HG03025 (cell line): Measurements from ENCODE around the gene SORCS2.

Experiments used
- ATAC-seq: cut with Tn5 transposase; IDR thresholded peaks from one replicate; pipeline ENCODE4 v1.9.1; 2021; ENCODE audit warnings: mild to moderate bottlenecking, moderate library complexity; ENCODE audit not compliant: unreplicated experiment, low FRiP score

Gene SORCS2

DNA sequence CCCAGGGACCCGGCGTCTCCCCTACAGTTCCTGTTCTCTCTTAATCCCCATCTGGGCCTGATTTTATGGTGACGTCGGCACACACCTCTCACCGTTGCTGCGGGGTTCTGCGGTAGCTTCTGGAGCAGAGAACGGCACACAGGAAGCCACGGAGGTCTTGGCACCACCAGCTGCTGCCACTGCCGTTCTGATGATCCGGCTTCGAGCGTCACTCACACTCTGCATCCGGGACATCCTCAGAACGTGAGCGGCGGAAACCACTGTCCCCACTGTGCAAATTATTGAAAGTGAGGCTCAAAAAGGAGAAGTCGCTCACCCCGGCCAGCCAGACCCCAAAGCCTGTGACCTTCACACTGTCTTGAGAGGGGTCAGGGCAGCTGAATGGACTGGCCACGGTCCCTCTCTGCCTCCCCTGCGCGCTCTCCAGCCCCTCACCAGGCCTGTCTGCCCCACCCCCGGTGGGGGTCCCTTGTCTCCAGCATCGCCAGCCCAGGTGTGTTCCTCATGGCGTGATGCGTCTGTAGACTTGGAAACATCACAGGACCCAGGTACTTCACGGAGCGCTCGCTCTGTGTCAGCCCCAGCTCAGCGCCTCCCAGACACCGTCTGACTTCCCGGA, 546.2 kb downstream of the SORCS2 start:
- no peak for ATAC-seq

DNA sequence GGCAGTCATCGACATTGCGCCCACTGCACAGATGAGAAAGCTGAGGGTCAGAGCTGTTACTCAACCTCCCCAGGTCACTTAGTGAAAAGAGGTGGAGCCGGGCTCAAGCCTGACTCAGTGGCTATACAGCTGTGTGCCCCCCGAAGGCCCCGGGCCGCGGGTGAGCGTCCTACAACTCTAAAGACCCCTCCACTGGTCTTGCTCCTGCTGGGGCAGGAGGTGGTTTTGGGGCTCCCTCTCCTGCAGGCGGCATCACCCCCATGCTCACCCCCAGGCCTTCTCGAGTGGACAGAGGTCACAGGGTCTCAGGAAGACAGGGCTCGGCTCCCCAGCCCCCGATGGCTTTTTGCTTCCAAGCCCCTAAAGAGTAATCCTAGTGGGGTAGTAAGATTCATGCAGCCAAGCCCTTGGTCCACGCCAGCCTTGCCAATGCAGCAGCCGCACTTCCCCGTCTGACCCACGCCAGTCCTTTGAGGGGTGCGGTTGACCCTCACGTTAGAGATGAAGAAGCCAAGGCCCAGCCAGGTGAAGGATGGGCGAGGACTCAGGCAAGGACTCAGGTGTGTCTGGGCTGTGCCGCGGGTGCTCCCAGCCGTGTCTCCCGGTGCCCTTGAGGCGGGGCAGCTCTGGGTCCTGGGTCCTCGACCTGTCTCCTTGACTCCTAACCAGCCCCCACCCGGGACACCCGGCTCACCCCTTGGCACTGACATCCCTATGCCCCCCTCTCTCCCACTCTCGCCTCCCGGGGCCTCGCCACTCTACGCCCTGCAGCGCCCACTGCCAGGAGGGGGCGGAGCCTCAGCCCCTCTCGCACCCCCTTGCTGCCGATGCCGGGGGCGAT, 547.0 kb downstream of the SORCS2 start:
- ATAC-seq = no peak

DNA sequence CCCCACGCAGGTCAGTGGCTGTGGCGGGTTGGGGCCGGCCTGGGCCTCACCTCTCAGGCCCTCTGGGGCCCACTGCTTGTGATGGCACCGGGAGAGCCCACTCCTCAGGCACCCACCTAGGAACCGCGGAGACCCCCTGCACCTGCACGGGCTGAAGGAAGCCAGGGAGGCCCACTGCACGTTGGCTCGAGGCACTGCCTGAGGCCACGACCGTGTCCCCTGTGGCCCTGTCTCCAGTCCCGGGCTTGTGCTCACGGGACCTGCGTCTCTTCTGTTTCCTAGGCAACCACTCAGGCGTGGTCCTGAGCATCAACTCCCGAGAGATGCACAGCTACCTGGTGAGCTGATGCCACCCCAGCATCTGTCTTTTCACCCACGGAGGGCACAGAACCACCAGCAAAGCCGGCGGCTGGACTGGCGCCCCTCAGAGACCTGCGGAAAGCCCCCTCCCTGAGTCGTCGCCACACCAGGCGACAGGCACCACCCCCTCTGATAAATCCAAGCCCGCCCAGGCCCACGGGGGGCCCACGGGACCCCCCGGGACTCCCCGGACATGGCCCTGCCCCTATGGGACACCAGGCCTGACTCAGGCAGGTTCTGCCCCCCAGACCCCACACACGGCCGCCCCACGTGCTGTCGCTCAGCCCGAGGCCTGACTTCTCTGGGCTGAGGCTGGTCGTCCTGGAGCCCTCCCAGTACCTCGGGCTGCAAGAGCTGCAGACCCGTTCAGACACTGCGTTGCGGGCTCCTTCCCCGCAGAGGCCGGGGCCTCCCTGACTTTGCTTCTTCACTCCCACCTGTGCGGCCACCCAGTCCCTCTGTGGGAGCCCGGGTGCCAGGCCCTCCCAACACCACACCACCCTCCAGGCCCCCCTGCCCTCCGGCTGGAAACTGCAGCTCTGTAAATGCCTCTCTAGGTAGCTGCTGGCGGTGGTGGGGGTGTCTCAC, 547.9 kb downstream of the SORCS2 start:
- ATAC-seq = no peak

DNA sequence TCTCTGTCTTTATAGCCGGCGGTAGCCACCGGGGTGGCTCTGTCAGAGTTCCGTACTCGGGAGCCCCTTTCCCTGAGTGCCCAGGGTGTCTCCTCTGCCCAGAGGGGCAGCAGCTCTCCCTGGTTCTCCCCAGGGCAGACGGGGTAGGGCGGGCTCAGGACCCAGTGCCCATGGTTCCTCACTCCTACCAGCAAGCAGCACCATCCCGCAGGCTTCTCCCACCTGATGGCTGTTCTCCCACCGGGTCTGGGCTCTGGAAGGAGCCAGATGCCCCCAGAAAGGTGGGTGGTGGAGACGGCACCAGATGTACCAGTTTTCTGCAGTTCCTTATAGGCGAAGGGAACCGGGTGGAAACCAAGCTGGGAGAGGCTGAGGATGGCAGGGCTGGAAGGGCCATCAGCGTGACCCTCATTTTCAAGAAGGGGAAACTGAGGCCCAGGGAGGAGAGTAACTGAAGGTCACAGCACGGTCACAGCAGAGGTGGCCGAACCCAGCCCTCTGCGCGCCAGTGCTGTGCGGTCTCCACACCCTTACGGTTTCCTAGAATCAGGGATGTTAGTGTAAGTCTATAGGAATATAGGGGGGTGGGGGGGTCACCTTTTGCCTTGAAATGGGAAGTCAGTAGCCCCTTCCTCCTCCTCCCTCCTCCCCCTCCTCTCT, 548.7 kb downstream of the SORCS2 start:
- no peak for ATAC-seq

DNA sequence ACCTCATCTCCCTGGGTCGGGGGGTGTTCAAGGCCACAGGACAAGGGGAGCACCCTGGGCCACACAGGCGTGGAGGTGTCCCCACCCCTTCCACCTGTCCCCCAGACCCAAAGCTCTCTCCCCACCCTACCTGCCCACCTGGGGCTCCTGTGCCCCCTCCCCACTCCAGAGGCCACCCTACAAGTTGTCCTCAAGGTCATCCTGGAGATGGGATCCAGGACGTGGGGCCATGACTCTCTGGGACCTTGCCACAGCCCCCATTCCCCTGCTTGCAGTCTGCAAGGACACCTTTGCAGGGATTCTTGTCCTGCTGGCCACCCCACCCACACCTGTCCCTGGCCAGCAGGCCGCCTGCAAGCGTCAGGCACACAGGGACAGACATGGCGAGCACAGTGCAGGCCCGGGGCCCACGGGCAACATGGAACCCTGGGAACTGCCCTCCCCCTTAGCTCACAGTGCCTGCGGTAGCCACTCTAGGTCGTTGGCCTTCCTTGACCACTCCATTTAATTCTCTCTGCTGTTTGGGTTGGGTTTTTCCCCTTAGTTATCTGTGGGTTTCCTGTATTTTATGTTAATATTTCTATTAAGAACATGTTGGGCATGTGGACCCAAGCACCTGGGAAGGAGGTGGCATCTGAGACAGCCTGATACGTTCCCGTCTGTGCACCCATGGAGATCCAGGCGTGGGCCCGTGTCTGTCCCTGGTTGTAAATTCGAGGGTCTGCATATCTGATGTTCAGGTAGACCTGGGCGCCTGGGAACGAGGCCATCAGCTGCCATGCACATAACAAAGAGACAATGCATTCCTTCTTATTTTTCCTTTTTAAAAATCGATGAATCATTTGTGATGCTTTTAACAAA, 549.8 kb downstream of the SORCS2 start:
- ATAC-seq = no peak

DNA sequence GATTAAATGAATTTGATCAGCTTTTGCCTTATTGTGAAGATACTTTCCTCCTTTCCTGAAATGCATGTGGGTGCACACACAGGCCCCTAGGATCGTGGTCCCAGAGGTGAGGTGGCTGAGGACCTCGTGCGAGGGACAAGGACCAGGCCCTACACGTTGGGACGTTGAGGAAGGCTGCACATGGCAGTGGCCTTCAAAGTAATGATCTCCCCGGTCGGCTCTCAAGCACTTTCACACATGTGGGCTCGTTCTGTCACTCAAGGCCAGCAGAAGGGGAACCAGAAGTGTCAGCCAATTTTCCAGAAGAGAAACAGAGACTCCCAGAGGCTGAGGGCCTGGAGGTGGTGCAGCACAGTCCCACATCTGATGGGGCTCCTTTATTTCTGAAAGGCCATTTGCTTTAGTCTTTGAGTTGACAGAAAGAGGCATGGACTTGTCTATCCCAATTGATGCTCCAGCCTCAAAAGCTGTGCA, 550.5 kb downstream of the SORCS2 start:
- no peak for ATAC-seq

DNA sequence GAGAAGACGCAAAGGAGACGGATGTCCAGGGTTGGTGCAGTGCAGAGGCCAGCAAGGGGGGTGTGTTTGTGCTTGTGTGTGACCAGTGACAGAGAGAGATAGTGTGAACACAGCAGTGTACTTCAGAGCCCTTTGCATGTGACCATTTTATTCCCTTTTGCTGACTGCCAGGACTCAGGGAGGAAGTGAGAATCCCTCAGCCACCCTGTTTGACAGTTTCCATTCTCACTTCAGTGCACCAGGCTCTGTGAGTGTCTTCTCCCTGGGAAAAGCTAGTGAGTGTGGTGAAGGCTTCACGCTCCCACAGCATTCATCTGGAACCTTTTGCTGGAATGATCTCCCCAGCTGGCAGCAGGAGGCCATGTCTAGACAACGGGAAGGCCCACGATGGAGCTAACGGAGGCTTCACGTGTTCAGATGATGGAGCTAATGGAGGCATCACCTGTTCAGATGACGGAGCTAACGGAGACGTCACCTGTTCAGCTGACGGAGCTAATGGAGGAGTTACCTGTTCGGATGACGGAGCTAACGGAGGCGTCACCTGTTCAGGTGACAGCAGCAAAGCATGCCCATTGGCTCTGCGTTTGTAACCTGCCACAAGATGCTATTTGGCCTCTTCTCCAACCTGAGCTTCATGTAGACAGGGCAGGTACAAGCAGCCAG, 551.9 kb downstream of the SORCS2 start:
- ATAC-seq = no peak

DNA sequence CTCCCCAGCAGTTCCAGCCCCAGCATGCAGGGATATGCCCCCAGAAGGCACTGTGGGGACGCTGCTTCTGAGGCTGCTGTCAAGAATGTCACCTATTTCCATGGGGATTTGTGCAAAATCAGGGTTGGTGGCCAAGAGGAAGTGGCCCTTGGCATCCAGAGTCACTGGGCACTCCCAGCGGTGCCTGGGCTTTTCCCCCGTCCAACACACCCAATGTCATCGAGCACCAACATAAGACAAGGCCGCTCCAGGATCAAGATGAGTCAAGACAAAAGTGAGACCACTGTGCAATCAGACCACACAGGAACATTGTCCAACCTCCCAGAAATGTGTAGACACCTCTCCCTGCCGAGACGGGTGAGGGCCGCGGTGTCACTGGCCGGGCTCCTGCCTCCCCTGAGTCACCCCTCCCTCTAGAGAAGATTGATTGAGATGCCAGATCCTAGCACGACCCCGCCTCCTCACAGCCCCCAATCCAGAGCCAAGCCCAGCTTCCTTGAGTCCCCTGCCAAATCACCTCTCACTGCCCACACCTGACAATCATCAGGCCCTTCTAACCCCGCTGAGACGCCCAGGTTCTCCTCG, 553.1 kb downstream of the SORCS2 start:
- no peak for ATAC-seq

- no peak for ATAC-seq
These were observed 554.2 kb downstream of the SORCS2 start for GRCh38 chr4:7746351-7747061.

- ATAC-seq = no peak
These were observed 554.7 kb downstream of the SORCS2 start for GRCh38 chr4:7747062-7747385.

DNA sequence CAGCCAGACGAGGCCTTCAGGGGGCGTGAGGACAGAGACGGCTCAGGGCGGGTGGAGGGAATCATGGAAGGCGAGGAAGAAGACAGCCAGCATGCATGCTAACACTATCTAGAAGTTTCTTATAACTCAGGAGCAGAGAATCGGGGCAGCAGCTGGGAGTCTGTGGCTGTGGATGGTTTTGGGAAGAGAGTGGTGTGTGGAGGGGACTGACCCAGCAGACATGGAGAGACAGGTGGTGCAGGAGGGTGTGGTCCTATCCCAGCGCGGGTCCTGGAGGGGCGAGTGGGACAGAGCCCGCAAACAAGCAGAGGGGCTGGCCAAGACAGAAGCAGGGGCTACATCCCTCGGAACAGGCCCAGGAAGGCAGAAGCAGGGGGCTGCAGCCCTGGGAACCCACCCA, 555.2 kb downstream of the SORCS2 start:
- no peak for ATAC-seq

DNA sequence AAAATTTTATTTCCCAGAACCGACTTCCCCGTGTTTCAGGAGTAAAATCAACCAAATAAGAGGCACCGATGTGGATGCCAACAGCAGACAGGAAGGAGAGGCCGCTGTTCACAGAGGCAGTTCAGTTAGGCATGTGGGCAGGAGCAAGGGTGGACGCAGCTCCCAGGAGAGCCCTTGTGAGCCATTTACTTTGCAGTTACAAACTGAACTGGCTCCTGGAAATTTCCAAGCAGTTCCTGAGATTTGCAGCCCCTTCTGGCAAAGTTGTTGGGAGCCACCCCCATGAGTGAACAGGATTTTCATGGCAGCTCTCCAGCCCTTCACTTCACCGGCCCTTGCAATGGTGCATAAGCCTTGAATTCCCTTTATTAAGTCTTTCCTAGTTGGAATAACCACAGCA, 558.2 kb downstream of the SORCS2 start:
- ATAC-seq = no peak

DNA sequence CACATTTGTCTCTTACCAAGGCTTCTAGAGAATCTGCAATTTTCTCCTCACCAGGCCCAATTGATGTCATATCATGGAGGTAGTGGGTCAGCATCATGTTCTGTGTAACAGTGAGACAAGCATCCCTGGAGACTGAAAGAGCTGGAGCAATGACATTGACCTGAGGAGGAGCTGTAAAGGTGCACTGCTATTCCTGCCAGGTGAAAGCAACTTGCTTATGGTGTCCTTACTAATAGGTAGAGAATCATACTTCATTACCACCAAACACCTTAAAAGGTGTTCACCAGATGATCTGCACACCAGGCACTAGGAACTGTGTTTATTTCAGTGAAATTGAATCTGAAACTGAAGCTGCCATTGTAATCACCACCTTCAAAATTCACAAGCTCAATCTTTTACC, 558.6 kb downstream of the SORCS2 start:
- no peak for ATAC-seq

DNA sequence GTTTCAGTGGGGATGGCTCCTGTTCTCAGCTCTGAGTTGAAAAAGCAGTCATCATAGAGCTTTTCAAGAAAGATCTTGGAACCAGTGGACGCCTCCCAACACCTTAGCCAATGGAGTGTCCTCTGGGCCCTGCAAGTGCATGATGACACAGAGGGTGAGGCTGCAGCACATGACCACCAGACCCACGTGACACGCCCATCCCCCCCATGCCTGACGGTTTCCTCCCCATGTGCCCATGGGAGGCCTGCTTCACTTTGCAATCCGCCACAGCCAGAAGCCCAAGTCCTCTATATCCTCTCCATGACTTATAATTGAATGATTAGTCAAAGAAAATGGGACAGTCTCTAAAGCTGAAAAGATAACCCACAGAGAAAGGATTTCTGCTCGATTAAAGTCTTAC, 560.3 kb downstream of the SORCS2 start:
- ATAC-seq = no peak

GRCh38 chr4:7753271-7753670, 560.9 kb downstream of the SORCS2 start:
- no peak for ATAC-seq

- ATAC-seq = no peak
These were observed 561.7 kb downstream of the SORCS2 start for GRCh38 chr4:7753931-7754465.

- ATAC-seq = no peak
These were observed 562.4 kb downstream of the SORCS2 start for GRCh38 chr4:7754565-7755262.
